Activated CD4-positive, alpha-beta T cell treated with anti-CD3 and anti-CD28 coated beads, Interleukin-2, amount 50 U/mL, for 1 hour (primary cell): ENCODE measurements around the gene VAV3.

Experiments used
- DNase-seq: peaks from one replicate; pipeline ENCODE4 v3.0.0-alpha.2; 2020

VAV3 gene

DNA sequence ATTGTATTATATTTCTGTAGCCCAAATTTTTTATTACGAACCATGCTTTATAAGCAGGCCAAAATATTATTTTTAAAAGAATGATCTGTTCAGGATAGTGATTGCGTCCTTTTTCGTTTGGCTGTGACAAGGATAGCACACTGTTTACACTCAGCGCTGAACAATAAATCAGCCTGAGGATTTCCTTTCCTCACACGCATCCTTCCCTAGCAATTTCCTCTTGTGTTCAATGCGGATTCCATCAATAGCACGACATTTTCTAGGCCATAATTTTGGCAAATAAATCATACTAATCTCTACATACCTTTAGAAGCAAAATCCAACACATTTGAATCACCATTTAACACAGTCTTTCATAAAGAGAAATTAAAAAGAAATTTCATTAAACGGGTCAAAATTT is 1.6 kb upstream of the VAV3 start:
- DNase-seq, result no peak

DNA sequence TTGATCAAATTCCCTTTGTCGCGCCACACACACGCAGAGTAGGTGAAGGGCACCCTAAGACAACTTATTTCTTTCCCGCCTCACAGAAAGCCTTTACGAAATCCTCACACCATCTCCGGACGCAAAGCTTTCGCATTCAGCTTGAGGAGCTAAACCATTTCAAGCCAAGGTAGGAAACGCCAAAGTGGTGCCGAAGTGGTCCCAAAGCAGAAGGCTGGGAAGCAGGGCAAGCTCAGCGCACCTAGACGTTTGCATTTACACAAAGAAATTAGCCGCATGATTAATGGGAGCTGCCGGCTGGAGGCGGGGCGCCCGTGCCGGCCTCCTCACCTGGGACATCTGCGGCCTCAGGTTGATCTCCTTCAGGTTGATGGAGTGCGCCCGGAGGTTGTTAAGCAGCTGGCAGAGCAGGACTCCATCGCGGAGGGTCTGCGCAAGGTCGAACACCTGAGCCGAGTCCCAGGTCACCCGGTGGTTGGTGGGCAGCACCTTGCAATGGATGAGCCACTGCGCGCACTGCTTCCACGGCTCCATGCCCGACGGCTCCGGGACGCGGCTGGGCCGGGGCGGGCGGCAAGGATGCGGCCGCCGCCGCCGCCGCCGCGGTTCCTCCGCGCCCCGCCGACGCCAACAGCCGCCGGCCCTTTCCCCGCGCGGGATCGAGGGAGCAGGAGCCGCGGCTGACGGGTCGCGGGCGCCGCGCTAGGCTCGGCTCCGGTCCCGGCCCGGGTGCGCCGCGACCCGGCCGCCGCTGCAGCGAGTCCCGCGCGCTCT is 457 bp downstream of the VAV3 start:
- DNase-seq, result peak; percentile 8

DNA sequence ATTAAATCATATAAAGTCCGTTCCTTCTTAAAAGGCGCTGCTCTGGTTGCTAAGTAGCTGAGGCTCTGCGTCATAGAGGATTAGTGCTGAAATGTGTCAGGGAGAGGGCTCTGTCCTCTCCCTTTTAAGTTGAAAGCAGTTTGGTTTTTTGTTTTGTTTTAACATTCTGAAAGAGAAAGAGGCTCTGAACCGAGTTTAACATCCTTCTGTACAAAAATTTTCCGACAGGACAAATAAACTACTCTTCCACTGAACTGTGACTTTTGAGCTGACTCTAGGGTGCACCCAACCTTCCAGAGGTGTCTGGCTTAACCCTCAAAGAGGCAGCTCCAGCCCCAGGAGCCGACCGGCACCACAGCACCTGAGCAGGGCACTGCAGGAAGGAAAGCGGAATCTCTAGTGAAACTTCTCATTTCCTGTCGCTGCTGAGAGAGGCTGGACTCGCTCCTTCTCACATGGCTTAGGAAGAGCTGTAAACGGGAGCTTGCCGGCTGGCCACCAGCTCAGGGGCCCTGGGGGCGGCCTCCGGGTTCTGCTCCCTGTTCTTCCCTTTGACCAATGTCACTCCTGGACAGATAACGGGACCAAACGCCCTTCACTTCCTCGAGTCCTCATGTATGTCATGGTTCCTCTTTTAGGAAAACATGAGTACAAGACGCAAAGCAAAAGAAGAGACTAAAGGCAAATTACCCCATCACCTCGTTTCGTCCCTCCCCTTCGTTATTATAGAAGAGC is 1.2 kb downstream of the VAV3 start:
- peak; percentile 20 for DNase-seq

DNA sequence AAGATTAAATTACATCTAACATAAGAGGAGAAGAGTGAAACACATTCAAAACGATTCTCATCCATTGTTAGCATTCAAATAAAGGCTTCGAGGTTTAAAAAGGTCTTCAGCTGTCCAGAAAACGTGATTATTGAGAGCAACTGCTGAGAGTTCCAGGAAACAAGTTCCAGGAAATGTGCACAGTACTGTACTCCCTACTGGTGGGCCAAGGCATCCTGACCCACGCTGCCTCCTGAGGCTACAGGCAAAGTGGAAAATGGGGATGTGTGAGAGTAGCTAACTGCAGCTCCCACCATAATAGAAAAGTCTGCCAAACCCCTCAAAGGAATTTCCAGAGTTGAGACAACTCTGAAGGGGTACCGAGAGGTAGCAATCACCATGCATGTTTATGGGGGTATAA is 2.0 kb downstream of the VAV3 start:
- no peak for DNase-seq

DNA sequence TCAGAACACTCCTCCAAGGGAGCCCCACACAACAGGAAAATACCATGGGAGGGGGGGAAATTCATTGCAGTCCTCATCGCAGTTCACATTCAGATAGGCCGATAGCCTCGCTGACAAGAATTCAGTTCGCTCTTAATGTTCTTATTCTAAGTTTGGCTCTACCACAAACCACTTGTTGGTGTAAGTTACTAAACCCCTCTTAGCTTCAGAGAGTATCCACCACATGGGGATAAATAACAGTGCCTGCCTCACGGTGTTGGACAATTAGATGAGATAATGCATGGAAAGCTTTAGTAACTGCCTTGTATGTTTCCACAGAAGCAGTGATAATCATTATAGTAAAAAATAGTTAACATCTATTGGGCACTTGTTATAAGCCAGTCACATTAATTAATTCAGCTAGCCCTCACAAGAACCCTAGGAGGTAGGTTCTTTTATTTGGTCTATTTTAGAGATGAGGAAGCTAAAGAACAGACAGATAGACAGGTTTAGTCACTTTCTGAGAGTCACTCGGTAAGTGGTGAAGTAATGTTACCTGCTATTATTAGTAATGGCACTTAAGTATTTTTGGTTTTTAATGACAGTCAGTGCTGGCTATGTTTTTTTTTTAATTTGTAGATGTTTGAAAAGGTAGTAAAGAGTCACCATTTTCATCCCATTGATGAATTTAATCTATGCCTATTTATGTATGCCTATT is 10.1 kb downstream of the VAV3 start:
- DNase-seq, result no peak

DNA sequence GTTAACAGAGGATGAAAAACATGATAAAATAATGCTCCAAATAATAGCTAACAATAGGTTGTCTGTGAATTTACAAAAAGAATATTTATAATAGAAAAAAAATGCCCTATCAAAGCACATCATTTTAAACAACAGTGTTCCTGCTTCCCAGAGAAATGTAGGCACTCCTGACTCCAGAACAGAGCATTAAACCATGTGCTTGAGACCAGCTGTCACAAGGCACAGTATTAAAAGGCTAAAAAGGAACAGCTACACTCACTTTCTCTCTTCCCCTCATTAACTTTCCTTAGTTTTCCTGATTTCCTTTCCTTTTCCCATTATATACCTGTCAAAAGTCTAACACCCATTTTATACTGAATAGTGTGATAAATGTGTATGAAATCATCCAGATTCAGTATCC is 10.9 kb downstream of the VAV3 start:
- no peak for DNase-seq

DNA sequence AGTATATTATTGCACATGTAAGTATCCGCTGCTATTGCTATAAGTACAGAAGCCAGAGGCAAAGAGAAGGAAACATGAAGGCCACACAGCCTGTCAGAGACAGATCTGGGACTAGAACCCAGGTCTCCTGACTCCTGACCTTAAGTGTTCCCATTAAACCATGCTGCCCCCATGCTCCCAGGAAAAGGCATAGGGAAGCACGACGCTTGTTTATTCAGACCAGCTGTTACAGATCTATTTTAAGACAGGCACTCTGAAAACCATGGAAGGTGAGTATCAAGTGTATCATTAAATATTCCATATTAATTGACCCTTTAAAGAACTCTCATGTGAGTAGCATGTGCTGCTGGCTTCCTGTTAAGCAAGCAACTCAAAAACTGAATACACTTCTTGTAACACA is 11.4 kb downstream of the VAV3 start:
- no peak for DNase-seq

DNA sequence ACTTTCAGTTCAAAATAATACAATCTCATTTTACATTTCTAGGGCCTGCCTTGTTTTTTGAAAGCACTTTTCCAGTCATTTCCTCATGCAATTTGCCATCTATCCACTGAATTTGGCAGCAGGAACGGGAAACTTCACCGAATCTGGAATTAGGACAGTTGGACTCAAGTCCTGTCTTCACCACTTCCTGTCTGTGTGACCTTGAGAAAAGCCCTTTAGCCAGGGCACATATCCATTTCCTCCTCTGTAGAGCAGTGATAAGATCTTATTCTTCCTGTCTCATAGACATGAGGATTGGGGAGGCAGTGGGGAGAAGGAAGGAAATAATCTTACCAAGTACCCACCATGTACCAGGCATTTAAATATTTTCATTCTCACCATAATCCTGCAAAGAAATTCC is 12.0 kb downstream of the VAV3 start:
- no peak for DNase-seq

DNA sequence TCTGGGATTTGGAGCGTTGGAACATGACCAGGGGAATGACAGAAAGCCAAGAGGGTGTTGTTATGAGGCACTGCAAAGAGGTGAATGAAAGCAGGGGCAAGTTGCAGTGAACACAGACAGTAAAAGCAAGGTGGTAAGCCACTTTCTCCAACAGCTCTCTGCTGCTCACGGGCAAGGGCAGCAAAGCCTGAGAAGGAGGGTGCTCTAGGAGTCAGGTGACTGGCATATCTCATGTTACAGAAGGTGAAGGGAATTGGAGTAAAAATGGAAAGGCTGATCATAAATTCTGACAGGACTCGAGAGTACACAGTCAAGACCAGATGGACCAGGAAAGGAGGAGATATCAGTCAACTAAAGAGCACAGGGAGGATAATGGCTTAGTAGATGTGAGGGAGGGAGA is 14.5 kb downstream of the VAV3 start:
- DNase-seq, result no peak

DNA sequence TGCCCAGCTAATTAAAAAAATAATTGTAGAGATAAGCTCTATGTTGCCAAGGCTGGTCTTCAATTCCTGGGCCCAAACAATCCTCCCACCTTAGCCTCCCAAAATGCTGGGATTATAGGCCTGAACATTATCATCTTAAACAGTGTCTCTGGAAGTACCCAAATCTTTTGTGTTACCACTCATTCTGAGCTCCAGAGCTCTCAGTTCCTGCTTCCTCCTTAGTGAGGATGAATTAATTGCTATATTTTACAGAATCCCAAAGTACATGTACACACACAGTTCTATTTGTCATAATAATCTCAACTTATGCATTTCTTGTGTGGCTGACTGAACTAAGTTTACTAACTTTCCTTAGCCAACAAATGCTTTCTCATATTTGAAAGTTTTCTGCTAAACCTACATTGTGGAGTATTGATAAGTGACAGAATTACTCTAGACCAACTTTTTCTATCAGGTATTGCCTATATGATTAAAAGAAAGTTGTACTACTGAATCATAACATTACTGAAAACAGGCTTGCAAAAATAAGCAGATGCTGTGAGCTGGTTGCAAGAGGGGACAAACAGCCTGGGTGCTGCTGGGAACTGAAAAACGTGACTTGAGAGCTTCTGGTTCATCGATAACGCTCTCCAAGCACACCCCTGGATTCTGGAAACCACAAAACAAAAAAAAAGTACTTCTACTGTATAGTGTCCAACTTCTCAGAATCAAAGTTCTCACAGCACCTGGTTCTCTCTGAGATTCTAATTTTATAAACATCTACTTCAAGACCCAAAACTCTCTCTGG is 15.3 kb downstream of the VAV3 start:
- no peak for DNase-seq

DNA sequence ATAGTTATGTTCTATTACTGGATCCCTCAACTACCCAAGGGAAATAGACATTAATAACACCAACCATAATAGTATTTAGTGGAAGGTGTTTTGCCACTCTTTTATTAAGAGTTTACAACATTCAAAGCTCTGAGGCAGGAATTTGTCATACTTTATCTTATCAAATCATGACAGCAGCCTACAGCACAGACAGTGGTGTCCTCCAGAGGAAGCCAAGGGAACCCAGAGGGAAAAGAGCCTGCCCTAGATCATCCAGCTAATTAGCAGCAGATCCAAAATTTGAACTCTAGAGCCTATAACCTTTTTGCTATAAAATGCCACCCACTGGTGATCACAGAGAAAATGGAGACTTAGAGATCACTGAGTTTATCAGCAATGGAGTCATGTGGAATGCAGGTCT is 18.2 kb downstream of the VAV3 start:
- DNase-seq, result no peak

DNA sequence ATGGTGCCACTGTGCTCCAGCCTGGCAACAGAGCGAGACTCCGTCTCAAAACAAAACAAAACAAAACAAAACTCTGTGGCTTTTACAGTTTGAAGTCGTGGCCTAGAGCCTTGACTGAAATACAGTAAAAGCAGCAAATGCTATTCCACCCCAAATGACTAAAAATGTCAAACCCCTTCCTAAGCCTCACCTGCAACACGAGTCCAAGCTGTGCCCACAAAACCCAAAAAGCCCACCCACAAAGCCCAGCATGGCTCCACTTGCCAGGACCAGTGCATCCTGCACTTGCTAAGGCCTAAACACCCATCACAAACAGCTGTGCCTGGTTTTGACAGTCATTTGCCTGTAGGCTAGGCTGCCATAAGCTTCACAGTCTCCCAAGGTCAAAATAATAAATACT is 21.3 kb downstream of the VAV3 start:
- DNase-seq, result no peak

DNA sequence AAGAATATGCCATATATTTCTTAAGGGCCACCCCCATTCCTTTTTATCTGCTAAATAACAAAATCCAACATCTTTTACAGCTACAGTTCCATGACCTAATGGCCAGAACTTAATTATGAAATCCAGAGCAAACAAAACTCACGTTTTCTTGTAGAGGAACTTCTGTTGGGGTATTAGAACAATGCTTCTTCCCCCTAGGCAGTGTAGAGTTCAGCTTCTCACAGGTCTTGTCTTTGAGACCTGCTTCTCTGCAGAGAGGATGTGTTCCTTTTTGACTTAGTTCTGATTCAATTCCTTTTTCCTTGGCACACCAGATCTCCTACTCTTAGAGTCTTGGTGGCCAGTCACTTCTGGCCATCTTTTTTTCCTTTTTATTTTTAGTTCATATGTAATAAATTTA is 22.2 kb downstream of the VAV3 start:
- no peak for DNase-seq

DNA sequence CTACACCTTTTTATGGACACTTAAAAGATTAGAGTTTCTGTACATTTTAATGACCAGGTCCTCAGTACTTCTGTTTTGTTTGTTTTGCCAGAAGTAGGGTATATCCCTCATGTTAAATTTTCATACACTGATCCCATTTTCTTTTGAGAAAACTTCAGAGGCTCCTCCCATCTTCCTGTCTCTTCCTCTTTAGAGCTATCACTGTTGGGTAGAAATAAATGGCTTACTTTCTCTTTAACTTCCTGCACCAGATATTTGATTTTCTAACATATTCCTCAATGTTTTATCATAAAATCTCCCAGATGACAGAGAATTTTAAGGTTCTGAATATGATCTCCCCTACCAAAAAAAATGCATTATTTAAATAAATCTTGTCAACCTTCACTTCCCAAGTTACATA is 23.4 kb downstream of the VAV3 start:
- DNase-seq, result no peak

DNA sequence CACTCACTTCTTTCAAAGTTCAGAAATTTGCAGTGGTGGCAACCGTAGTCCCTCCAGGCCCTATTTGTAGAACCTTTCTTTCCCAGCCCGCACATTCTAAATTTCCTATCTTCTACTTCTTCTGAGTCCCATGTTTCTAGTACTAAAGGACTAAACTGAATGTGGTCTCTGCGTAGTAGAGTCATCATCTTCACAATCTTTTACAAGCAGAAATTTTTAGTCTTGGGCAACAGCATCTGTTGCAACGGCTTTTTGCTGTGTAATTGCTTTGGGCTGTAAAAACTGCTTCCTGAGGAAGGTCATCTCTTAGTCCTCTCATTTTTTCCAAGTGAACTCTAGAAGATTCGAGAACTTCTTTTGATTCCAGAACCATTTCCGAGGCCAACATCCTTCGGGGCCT is 23.9 kb downstream of the VAV3 start:
- DNase-seq, result no peak

DNA sequence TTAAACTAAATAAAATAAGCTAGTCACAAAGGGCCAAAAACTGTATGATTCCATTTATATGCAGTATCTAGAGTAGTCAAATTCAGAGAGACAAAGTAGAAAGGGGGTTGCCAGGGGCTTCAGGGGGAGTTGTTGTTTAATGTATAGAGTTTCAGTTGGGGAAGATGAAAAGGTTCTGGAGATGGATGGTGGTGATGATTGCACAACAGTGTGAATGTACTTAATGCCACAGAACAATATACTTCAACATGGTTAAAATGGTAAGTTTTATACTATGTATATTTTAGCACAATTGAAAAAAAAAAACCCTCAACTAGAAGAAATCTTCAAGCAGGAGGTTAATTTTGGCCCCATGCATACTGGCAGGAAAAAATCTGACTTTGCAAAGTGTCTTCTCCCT is 24.3 kb downstream of the VAV3 start:
- DNase-seq, result no peak

DNA sequence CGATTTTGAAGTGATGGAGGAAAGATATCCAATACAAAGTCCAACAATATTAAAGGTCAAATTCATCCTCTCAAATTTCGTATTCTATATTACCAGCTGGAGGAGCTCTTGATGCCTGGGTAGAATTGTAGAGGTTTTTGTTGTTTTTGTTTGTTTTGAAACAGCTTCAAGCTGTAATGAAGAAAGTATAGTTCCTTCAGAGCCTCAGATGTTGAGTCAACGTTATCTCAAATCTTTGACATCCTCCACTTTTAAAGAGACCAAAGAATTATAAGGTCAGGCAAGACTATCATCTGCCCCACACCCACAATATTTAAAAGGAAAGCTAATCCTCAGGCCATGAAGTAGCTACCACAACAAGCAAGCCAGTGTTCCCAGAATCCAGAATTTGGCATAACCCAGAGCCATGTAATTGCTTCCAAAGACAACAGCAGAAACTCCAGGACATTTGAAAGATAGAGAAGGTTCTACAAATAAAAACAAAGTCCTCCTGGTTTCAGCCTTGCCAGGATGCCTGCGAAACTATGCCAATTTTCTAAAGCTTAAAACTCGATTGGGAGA is 24.9 kb downstream of the VAV3 start:
- no peak for DNase-seq

DNA sequence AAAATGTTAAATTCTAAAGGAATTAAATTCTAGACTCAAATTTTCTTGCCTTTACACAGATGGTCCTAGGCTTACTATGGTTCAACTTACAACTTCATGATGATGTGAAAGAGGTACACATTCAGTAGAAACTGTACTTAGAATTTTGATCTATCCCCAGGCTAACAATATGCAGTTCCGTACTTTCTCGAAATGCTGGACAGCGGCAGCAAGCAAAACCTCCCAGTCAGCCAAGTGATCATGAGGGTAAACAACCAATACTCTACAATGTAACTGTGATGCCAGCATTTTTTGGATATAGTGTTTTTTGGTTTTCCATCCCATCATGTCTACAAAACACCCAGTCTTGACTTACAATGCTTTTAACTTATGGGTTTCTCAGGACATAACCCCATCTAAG is 25.7 kb downstream of the VAV3 start:
- DNase-seq, result no peak

DNA sequence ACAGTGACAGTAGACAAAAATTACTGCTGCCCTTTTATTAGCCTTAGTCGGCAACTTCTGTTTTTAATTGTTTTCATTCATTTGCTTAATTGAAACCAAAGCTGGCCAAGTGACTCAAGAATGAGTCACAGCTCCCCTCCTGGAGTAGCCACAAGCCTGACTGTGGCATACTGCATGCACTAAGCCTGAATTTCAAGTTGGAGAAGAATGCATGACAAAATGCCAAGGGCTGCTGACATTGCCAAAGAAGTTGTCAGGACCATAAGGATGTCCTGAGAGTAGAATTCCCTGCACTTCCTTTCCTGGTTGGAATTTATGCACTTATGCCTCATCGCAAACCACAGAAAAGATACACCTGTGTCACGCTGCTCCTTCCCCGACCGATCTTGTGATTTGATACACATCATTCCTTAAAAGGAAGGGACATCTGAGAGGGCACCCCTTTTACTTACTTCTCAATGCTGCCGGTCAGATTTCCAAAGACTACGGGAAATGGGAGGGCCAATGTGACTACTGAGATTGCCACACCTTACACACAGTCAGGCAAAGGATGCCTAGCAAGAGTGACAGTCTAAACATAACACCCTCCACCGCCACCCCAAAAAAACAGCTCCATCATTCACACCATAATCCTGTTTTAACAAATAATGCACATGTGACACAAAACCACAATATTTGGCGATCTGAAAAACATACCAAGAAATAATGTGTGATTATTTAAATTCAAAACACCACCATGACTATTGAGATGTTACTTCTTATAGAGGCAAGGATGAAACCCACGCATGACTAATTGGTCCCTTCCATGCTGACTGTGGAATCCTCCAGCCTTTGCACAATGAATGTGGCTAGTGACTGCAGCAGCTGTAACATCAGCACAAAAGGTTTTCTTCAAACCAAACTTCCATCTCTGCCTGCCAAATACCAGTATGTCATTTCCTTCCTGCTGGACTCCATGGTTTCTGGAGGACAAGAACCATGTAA is 28.2 kb downstream of the VAV3 start:
- no peak for DNase-seq

DNA sequence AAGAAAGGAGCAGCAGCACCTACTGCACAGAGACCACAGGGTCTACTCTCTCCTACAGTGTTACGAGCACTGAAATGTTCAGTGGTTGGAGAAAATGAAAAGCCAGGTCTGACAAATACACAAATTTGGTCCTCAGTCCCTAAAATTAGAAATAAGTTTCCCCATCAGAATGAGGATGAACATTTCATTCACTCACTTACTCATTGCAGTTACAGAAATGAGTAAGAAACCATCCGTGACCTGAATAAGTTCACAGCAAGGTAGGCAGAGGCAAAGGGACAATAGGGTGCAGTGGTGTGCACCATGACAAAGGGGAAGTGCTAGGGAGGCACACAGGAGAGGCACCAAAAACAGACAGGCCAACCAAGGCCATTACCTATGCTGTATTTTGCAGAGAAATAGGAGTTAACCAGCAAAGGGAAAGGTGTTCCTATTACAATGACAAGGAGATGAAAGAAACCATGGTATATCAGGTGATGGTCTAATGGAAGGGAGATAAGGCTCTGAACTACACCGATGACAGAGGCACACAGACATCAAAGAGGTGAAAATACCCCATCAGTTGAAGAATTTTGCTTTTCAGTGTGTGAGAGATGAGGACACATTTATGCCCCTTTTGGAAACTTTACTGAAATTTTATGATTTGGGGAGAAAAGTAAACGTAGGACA is 29.4 kb downstream of the VAV3 start:
- no peak for DNase-seq

DNA sequence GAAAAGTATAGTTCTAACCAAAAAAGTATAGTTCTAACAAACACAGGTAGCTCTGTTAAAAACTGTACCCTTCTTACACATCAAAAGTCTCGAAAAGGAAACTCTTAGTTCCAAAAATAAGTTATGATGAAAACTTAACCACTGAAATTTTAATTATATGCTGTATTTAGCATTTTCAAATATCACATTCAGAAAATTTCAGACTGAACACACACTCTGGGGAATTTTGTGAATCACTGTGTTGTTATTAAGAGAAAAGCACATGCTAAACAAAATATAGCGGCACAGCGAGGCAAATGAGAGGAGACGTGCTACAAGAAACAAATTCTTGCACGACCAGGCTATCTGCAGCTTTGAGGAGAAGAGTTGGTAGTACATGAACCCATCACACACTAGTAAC is 30.4 kb downstream of the VAV3 start:
- no peak for DNase-seq
